Measurements from ENCODE around the gene METTL13.
"Not testable (repeated sequence)": the region's sequence is repeated elsewhere in the genome, so short reads cannot be mapped to it uniquely, and the experiment has no call there.

DNA sequence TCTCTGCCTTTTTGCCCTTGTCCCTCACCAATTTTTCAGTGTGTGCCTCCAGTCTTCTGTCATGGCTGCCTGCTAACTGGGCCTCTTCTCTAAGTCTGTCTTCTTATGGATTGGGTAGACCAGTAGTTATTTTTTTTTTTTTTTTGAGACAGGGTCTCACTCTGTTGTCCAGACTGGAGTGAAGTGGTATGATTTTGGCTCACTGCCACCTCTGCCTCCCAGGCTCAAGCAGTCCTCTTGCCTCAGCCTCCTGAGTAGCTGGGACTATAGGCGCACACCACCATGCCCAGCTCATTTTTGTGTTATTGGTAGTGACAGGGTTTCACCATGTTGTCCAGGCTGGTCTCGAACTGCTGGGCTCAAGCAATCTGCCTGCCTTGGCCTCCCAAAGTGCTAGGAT lies 18.2 kb downstream of the METTL13 start:
- not testable (repeated sequence) for TF ChIP-seq EZH2phosphoT487 (IDR thresholded peaks at IDR 0.05; ENCODE audit: insufficient read depth, low read depth); EZH2 (IDR thresholded peaks at IDR 0.05; ENCODE audit: insufficient read depth, poor library complexity, severe bottlenecking)

Measured in GM23248 (cell line).